H9 (cell line): Measurements from ENCODE around the gene PATE3. TPM values are rescaled to one million over a fixed set of nuclear protein-coding genes. Genes with fewer than 3 reads are reported as not detected.
A peak's percentile ranks its signal among the peaks of the same experiment; 100 is the strongest.

Experiments used
- DNase-seq: peaks from one replicate; pipeline ENCODE4 v3.0.0-alpha.2; 2017
- H2AFZ ChIP-seq: one replicate; pipeline ENCODE4 v1.6.1; 2013; ENCODE audit warnings: mild to moderate bottlenecking, low read length, control low read depth, moderate library complexity
- H2AK5ac ChIP-seq: 2 replicates; pipeline ENCODE4 v1.6.1; 2013; ENCODE audit warnings: low read length, control low read depth, mixed read lengths; ENCODE audit not compliant: insufficient read length
- H2BK120ac ChIP-seq: one replicate; pipeline ENCODE4 v1.6.1; 2013; ENCODE audit warnings: low read depth, mild to moderate bottlenecking, low read length, control low read depth, inconsistent platforms; ENCODE audit not compliant: poor library complexity, severe bottlenecking
- H2BK12ac ChIP-seq: 2 replicates; pipeline ENCODE4 v1.6.1; 2013; ENCODE audit warnings: low read length, control low read depth, mixed read lengths, low read depth; ENCODE audit not compliant: insufficient read length
- H2BK15ac ChIP-seq: 2 replicates; pipeline ENCODE4 v1.6.1; 2013; ENCODE audit warnings: low read depth, low read length, control low read depth
- H2BK20ac ChIP-seq: one replicate; pipeline ENCODE4 v1.6.1; 2013; ENCODE audit warnings: low read depth, mild to moderate bottlenecking, low read length, control low read depth, inconsistent platforms; ENCODE audit not compliant: poor library complexity, severe bottlenecking
- H2BK5ac ChIP-seq: 2 replicates; pipeline ENCODE4 v1.6.1; 2013; ENCODE audit warnings: low read length, control low read depth, mixed read lengths; ENCODE audit not compliant: insufficient read length
- H3K14ac ChIP-seq: 2 replicates; pipeline ENCODE4 v1.6.1; 2013; ENCODE audit warnings: low read length, control low read depth; ENCODE audit not compliant: insufficient read depth
- H3K18ac ChIP-seq: 2 replicates; pipeline ENCODE4 v1.6.1; 2013; ENCODE audit warnings: low read depth, mild to moderate bottlenecking, mixed read lengths, low read length, control low read depth; ENCODE audit not compliant: insufficient read length
- H3K23ac ChIP-seq: 2 replicates; pipeline ENCODE4 v1.6.1; 2013; ENCODE audit warnings: low read length, control low read depth, mixed read lengths, low read depth; ENCODE audit not compliant: insufficient read length
- H3K23me2 ChIP-seq: 2 replicates; pipeline ENCODE4 v1.6.1; 2013; ENCODE audit warnings: low read depth, mild to moderate bottlenecking, mixed read lengths, low read length, control low read depth; ENCODE audit not compliant: insufficient read length, poor library complexity, severe bottlenecking
- H3K27ac ChIP-seq: 2 replicates; pipeline ENCODE4 v1.5.1; 2013; ENCODE audit warnings: low read length, control low read depth, mixed read lengths, low read depth; ENCODE audit not compliant: insufficient read length
- H3K27me3 ChIP-seq: 2 replicates; pipeline ENCODE4 v1.6.1; 2013; ENCODE audit warnings: low read length, control low read depth, inconsistent platforms; ENCODE audit not compliant: insufficient read depth
- H3K4ac ChIP-seq: 2 replicates; pipeline ENCODE4 v1.6.1; 2013; ENCODE audit warnings: low read depth, mild to moderate bottlenecking, control low read depth, inconsistent platforms, low read length, moderate library complexity
- H3K4me1 ChIP-seq: 2 replicates; pipeline ENCODE4 v1.6.1; 2013; ENCODE audit warnings: low read length, control low read depth, inconsistent platforms; ENCODE audit not compliant: insufficient read depth
- H3K4me2 ChIP-seq: 2 replicates; pipeline ENCODE4 v1.6.1; 2013; ENCODE audit warnings: low read length, control low read depth, mixed read lengths; ENCODE audit not compliant: insufficient read length, insufficient read depth
- H3K56ac ChIP-seq: 2 replicates; pipeline ENCODE4 v1.6.1; 2013; ENCODE audit warnings: low read depth, mild to moderate bottlenecking, mixed read lengths, low read length, control low read depth; ENCODE audit not compliant: insufficient read length
- H3K79me1 ChIP-seq: 2 replicates; pipeline ENCODE4 v1.6.1; 2013; ENCODE audit warnings: low read depth, mild to moderate bottlenecking, moderate library complexity, low read length, control low read depth, inconsistent platforms; ENCODE audit not compliant: insufficient read depth, poor library complexity, severe bottlenecking
- H3K79me2 ChIP-seq: 2 replicates; pipeline ENCODE4 v1.6.1; 2013; ENCODE audit warnings: low read length, control low read depth, inconsistent platforms; ENCODE audit not compliant: insufficient read depth
- H3K9ac ChIP-seq: 2 replicates; pipeline ENCODE4 v1.6.1; 2013; ENCODE audit warnings: low read length, control low read depth, mixed read lengths; ENCODE audit not compliant: insufficient read length; ENCODE audit errors: extremely low read depth
- H3K9me3 ChIP-seq: one replicate; pipeline ENCODE4 v1.6.1; 2013; ENCODE audit warnings: low read depth, low read length, inconsistent platforms; ENCODE audit not compliant: control insufficient read depth
- H3T11ph ChIP-seq: one replicate; pipeline ENCODE4 v1.6.1; 2013; ENCODE audit warnings: mild to moderate bottlenecking, low read length, control low read depth, inconsistent platforms
- H4K20me1 ChIP-seq: one replicate; pipeline ENCODE4 v1.6.1; 2013; ENCODE audit not compliant: control insufficient read depth, insufficient read length, insufficient read depth
- H4K5ac ChIP-seq: 2 replicates; pipeline ENCODE4 v1.6.1; 2013; ENCODE audit warnings: low read depth, mild to moderate bottlenecking, mixed read lengths, low read length, control low read depth; ENCODE audit not compliant: insufficient read length
- H4K8ac ChIP-seq: replicated peaks from 2 replicates; pipeline ENCODE4 v1.6.1; 2013; ENCODE audit warnings: low read length, control low read depth, mixed read lengths, low read depth; ENCODE audit not compliant: insufficient read length
- H4K91ac ChIP-seq: 2 replicates; pipeline ENCODE4 v1.6.1; 2013; ENCODE audit warnings: low read depth, mild to moderate bottlenecking, moderate library complexity, mixed read lengths, low read length, control low read depth; ENCODE audit not compliant: insufficient read length
- H3K27ac Mint-ChIP-seq, 3 experiments: 2 replicates in 2 of 3; 3 replicates in 1 of 3; pipeline ENCODE4 v1.8.0; 2020 to 2021; ENCODE audit warnings: mixed read lengths in 3 of 3, mild to moderate bottlenecking in 1 of 3, moderate library complexity in 1 of 3
- H3K27me3 Mint-ChIP-seq: 2 replicates; pipeline ENCODE4 v1.8.0; 2021; ENCODE audit warnings: low read depth, mild to moderate bottlenecking, moderate library complexity, mixed read lengths
- H3K36me3 Mint-ChIP-seq, 3 experiments: 2 replicates in 2 of 3; 3 replicates in 1 of 3; pipeline ENCODE4 v1.8.0; 2020 to 2021; ENCODE audit warnings: low read depth in 3 of 3, mixed read lengths in 3 of 3; ENCODE audit not compliant: insufficient read depth in 1 of 3
- H3K4me1 Mint-ChIP-seq, 2 experiments: 2 replicates each; pipeline ENCODE4 v1.8.0; 2020; ENCODE audit warnings: mixed read lengths in 2 of 2
- H3K4me3 Mint-ChIP-seq, 2 experiments: 2 replicates in 1 of 2; 3 replicates in 1 of 2; pipeline ENCODE4 v1.8.0; 2020 to 2021; ENCODE audit warnings: mild to moderate bottlenecking in 2 of 2, mixed read lengths in 2 of 2, moderate library complexity in 1 of 2
- H3K9me3 Mint-ChIP-seq, 2 experiments: 2 replicates in 1 of 2; 3 replicates in 1 of 2; pipeline ENCODE4 v1.8.0; 2020; ENCODE audit warnings: mild to moderate bottlenecking in 2 of 2, mixed read lengths in 2 of 2, moderate library complexity in 1 of 2
- WGBS: extraction: QIAGEN DNeasy Blood & Tissue Kit; methylation state at CpG from one replicate; pipeline ENCODE4 v1.1.7; 2013; ENCODE audit warnings: missing lambda C conversion rate, low lambda C conversion rate, mixed read lengths; ENCODE audit not compliant: insufficient read length; ENCODE audit errors: extremely low coverage; 5-methylcytosine and 5-hydroxymethylcytosine counted together
- total RNA-seq: library from RNA; stranded (reverse); gene quantifications from 2 replicates; pipeline ENCODE4 v1.2.1, GENCODE V29; 2021
- TF ChIP-seq, protein P1 (sequence below): fragments of 200-600 bp; sonication (generic); conservative IDR thresholded peaks from 3 replicates; pipeline ENCODE4 v1.8.0; 2021; ENCODE audit warnings: antibody characterized with exemption, mild to moderate bottlenecking

The PATE3 gene
- total RNA-seq, 1 experiment from 2014 or later: not detected

DNA sequence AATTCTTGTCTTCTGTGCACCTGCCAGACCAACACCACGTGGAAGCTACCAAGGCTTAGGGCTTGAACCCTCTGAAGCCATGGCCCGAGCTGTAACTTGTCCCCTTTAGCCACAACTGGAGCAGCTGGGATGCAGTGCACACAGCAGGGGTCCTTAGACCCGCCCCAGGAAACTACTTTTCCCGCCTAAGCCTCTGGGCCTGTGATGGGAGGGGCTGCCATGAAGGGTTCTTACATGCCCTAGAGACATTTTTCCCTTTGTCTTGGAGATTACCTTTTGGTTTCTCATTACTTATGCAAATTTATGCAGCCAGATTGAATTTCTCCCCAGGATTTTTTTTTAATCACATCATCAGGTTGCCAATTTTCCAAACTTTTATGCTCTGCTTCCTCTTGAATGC, 9.7 kb downstream of the PATE3 start:
- Mint-ChIP-seq H3K4me1 (peaks cover 13% of the 10 kb centered on the region in 2 experiments), H3K9me3 (peaks cover 40 to 44% of the 10 kb centered on the region in 2 experiments), H3K27me3 (no peaks in the 10 kb centered on the region), H3K4me3 (no peak overlapping the region), H3K36me3 (peaks cover 2 to 16% (median 4%) of the 10 kb centered on the region in 3 experiments; a peak in 4 of 7 replicates), H3K27ac (no peak overlapping the region)
- H3K4me2 ChIP-seq: no peak overlapping the region
- no peak overlapping the region for H2AK5ac ChIP-seq
- H4K5ac ChIP-seq: no peak overlapping the region
- peak; percentile 56 for DNase-seq
- no CpG with 5 or more reads among the region's 4 CpGs for WGBS
- no peaks in the 10 kb centered on the region; the same call in 1 of the 2 replicates for H3K4me1 ChIP-seq
- no peak overlapping the region for H2BK15ac ChIP-seq
- no peak overlapping the region for H2BK5ac ChIP-seq
- TF ChIP-seq, protein P1, sequence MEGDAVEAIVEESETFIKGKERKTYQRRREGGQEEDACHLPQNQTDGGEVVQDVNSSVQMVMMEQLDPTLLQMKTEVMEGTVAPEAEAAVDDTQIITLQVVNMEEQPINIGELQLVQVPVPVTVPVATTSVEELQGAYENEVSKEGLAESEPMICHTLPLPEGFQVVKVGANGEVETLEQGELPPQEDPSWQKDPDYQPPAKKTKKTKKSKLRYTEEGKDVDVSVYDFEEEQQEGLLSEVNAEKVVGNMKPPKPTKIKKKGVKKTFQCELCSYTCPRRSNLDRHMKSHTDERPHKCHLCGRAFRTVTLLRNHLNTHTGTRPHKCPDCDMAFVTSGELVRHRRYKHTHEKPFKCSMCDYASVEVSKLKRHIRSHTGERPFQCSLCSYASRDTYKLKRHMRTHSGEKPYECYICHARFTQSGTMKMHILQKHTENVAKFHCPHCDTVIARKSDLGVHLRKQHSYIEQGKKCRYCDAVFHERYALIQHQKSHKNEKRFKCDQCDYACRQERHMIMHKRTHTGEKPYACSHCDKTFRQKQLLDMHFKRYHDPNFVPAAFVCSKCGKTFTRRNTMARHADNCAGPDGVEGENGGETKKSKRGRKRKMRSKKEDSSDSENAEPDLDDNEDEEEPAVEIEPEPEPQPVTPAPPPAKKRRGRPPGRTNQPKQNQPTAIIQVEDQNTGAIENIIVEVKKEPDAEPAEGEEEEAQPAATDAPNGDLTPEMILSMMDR: no peak
- H3K9me3 ChIP-seq: no peaks in the 10 kb centered on the region
- H3K4ac ChIP-seq: no peak overlapping the region
- H3K23ac ChIP-seq: no peak overlapping the region
- H3K79me1 ChIP-seq: no peaks in the 10 kb centered on the region
- no peak overlapping the region for H2AFZ ChIP-seq
- no peak overlapping the region for H3K18ac ChIP-seq
- H3T11ph ChIP-seq: no peak overlapping the region
- H2BK12ac ChIP-seq: no peak overlapping the region
- H3K23me2 ChIP-seq: no peaks in the 10 kb centered on the region
- H4K20me1 ChIP-seq: no peaks in the 10 kb centered on the region
- no peak overlapping the region for H3K56ac ChIP-seq
- H4K91ac ChIP-seq: no peak overlapping the region
- no peak overlapping the region for H4K8ac ChIP-seq
- H3K79me2 ChIP-seq: no peaks in the 10 kb centered on the region
- H3K9ac ChIP-seq: no peak overlapping the region
- no peak overlapping the region for H2BK120ac ChIP-seq
- H3K27ac ChIP-seq: no peak overlapping the region
- no peaks in the 10 kb centered on the region for H3K27me3 ChIP-seq
- H3K14ac ChIP-seq: no peak overlapping the region
- H2BK20ac ChIP-seq: no peak overlapping the region
